Tibial nerve (tissue), 4 donors: Measurements from ENCODE around the gene PPP6C.

Source experiments
- CTCF ChIP-seq, 5 experiments: fragments of 200-600 bp in 3 of 5; fragments of 450-650 bp in 2 of 5; sonication (generic) in 3 of 5; IDR thresholded peaks; one replicate each; pipeline ENCODE4 v1.5.1; 2016 to 2019; ENCODE audit warnings: antibody characterized with exemption in 5 of 5, mild to moderate bottlenecking in 3 of 5, moderate library complexity in 2 of 5
- EP300 ChIP-seq, 2 donors: sonication (generic); formaldehyde crosslinking; IDR thresholded peaks; one replicate each; pipeline ENCODE4 v1.6.1; 2017; ENCODE audit warnings: antibody characterized with exemption in 2 of 2, mild to moderate bottlenecking in 1 of 2

- no peak for TF ChIP-seq EP300 (IDR thresholded peaks at IDR 0.05)
- TF ChIP-seq CTCF (IDR thresholded peaks at IDR 0.05) = no peak
These were observed 44.2 kb downstream of the PPP6C start for GRCh38 chr9:125145425-125145824.
